NB4 (cell line): ENCODE data around the gene SACS.

ENCODE experiments used
- DNase-seq: peaks from one replicate; pipeline ENCODE4 v3.0.0; 2010; ENCODE audit warnings: low read depth
- H3K4me3 ChIP-seq: one replicate; pipeline ENCODE4 v1.5.1; 2011; ENCODE audit warnings: mild to moderate bottlenecking, low read depth, low read length, moderate library complexity
- MYC ChIP-seq: IDR thresholded peaks from 2 replicates; pipeline ENCODE4 v1.6.1; 2011; ENCODE audit warnings: low read depth, low read length
- POLR2A ChIP-seq: IDR thresholded peaks from 2 replicates; pipeline ENCODE4 v1.6.1; 2011; ENCODE audit warnings: mild to moderate bottlenecking; ENCODE audit not compliant: insufficient read length; ENCODE audit errors: extremely low read depth
- TF ChIP-seq, protein P1 (sequence below): IDR thresholded peaks from 2 replicates; pipeline ENCODE4 v1.6.1; 2011; ENCODE audit warnings: low read depth, low read length
- TF ChIP-seq, protein P2 (sequence below): IDR thresholded peaks from one replicate; pipeline ENCODE4 v1.5.1; 2012; ENCODE audit warnings: low read depth, low read length

SACS gene

DNA sequence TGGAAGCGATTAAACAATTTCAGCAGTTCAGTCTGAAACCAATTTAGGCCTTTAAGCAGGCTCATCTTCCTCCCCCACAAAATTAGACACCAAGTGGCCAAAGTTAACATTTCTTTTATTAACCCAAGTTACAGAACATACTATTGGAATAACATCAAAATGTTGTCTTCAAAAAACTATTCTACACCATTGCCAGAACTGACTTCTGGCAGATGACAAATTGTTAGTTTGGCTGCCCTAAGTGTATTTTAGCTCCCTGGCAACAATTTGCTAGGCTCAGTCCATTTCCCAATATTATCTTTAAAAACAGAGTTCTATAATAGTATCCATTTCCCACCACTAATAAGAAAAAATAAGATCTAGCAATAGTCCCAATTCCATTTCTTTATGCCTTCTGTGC, 144.9 kb downstream of the SACS start:
- no peak for DNase-seq
- TF ChIP-seq, protein P1, sequence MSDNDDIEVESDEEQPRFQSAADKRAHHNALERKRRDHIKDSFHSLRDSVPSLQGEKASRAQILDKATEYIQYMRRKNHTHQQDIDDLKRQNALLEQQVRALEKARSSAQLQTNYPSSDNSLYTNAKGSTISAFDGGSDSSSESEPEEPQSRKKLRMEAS, result no peak
- TF ChIP-seq POLR2A, result no peak
- TF ChIP-seq, protein P2, sequence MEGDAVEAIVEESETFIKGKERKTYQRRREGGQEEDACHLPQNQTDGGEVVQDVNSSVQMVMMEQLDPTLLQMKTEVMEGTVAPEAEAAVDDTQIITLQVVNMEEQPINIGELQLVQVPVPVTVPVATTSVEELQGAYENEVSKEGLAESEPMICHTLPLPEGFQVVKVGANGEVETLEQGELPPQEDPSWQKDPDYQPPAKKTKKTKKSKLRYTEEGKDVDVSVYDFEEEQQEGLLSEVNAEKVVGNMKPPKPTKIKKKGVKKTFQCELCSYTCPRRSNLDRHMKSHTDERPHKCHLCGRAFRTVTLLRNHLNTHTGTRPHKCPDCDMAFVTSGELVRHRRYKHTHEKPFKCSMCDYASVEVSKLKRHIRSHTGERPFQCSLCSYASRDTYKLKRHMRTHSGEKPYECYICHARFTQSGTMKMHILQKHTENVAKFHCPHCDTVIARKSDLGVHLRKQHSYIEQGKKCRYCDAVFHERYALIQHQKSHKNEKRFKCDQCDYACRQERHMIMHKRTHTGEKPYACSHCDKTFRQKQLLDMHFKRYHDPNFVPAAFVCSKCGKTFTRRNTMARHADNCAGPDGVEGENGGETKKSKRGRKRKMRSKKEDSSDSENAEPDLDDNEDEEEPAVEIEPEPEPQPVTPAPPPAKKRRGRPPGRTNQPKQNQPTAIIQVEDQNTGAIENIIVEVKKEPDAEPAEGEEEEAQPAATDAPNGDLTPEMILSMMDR, result no peak
- TF ChIP-seq MYC, result no peak
- no peak overlapping the region for H3K4me3 ChIP-seq

DNA sequence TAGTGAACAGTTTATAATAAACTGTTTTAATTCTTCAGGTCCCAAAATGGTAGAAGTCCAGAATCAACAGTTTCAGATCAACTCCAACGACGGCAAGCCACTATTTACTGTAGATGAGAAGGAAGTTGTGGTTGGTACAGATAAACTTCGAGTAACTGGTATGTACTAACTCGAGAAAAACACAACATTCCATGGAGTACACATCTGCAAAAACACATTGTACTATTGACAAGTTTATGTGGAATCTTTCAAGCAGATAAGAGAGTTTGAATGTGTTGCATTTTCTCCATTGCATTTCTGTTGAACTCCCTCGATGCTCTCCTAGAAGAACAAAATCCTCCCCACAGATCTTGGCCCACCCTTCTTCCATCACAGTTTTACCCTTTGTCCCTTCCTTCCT, 154.2 kb downstream of the SACS start:
- H3K4me3 ChIP-seq, result no peak overlapping the region
- DNase-seq, result no peak
- TF ChIP-seq, protein P1, result no peak
- TF ChIP-seq MYC (no peak), POLR2A (no peak)
- TF ChIP-seq, protein P2, result no peak
